GM21825 (cell line): ENCODE results near the gene VEGFC.

Source experiments
- ATAC-seq: cut with Tn5 transposase; IDR thresholded peaks from one replicate; pipeline ENCODE4 v1.9.1; 2021; ENCODE audit warnings: mild to moderate bottlenecking, moderate library complexity; ENCODE audit not compliant: unreplicated experiment

VEGFC gene

GRCh38 chr4:176799653-176800052 is 6.9 kb upstream of the VEGFC start:
- no peak for ATAC-seq

GRCh38 chr4:176798540-176798939 is 5.8 kb upstream of the VEGFC start:
- ATAC-seq, result no peak

- no peak for ATAC-seq
These were observed 2.7 kb upstream of the VEGFC start for GRCh38 chr4:176795441-176795840.

GRCh38 chr4:176794651-176795050 is 1.9 kb upstream of the VEGFC start:
- no peak for ATAC-seq

GRCh38 chr4:176794151-176794550 is 1.4 kb upstream of the VEGFC start:
- no peak for ATAC-seq

GRCh38 chr4:176793060-176793605 is 411 bp upstream of the VEGFC start:
- ATAC-seq, result no peak

GRCh38 chr4:176791591-176792325 is 964 bp downstream of the VEGFC start:
- ATAC-seq, result no peak

GRCh38 chr4:176790398-176790797 is 2.3 kb downstream of the VEGFC start:
- no peak for ATAC-seq

- ATAC-seq, result peak; percentile 59
These were observed 2.8 kb downstream of the VEGFC start for GRCh38 chr4:176789955-176790354.

GRCh38 chr4:176788971-176789370 is 3.8 kb downstream of the VEGFC start:
- ATAC-seq, result no peak

- no peak for ATAC-seq
These were observed 4.5 kb downstream of the VEGFC start for GRCh38 chr4:176788248-176788647.

- no peak for ATAC-seq
These were observed 7.9 kb downstream of the VEGFC start for GRCh38 chr4:176784816-176785215.

- ATAC-seq, result no peak
These were observed 9.9 kb downstream of the VEGFC start for GRCh38 chr4:176782794-176783193.

- no peak for ATAC-seq
These were observed 10.5 kb downstream of the VEGFC start for GRCh38 chr4:176782191-176782590.

- no peak for ATAC-seq
These were observed 11.0 kb downstream of the VEGFC start for GRCh38 chr4:176781739-176782100.

- ATAC-seq, result no peak
These were observed 11.6 kb downstream of the VEGFC start for GRCh38 chr4:176780995-176781738.

GRCh38 chr4:176779421-176779820 is 13.3 kb downstream of the VEGFC start:
- ATAC-seq, result no peak

GRCh38 chr4:176778491-176778890 is 14.2 kb downstream of the VEGFC start:
- ATAC-seq, result no peak

- no peak for ATAC-seq
These were observed 14.7 kb downstream of the VEGFC start for GRCh38 chr4:176778063-176778462.

GRCh38 chr4:176775338-176775737 is 17.4 kb downstream of the VEGFC start:
- no peak for ATAC-seq

GRCh38 chr4:176774852-176775251 is 17.9 kb downstream of the VEGFC start:
- ATAC-seq, result no peak

GRCh38 chr4:176769514-176769913 is 23.2 kb downstream of the VEGFC start:
- no peak for ATAC-seq
